Islet precursor cell (in vitro differentiated cells): ENCODE data around the gene PPP1R14C.
A peak's percentile ranks its signal among the peaks of the same experiment; 100 is the strongest.
"Not testable (repeated sequence)": the region's sequence is repeated elsewhere in the genome, so short reads cannot be mapped to it uniquely, and the experiment has no call there.

ENCODE experiments used
- DNase-seq: peaks from one replicate; pipeline ENCODE4 v3.0.0-alpha.2; 2018

The PPP1R14C gene

GRCh38 chr6:150228072-150228733, 85.4 kb downstream of the PPP1R14C start:
- DNase-seq: no peak

GRCh38 chr6:150229436-150230163, 86.8 kb downstream of the PPP1R14C start:
- DNase-seq: peak; percentile 69

DNA sequence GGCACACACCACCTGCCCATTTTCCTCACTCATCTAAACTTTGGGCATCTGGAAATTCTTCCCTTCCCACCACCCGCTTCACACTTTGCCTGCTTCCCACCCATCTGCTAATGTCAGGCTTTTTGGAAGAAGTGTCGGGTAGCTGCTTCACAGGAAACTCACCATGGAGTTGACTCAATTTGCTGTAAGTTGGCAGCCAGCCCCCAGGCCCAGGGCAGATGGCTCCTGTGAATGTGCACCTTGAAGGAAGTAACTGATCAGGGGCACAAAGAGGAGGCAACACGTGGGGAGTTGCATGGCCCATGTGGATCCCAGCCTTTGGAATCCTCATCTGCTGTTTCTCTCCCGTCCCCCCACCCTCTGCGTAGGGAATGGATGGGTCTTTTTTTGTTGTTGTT, 87.3 kb downstream of the PPP1R14C start:
- DNase-seq: no peak

- no peak for DNase-seq
Observed at GRCh38 chr6:150230832-150231524, 88.1 kb downstream of the PPP1R14C start.

GRCh38 chr6:150231525-150231850, 88.6 kb downstream of the PPP1R14C start:
- no peak for DNase-seq

GRCh38 chr6:150233843-150234269, 91.0 kb downstream of the PPP1R14C start:
- DNase-seq: no peak

- no peak for DNase-seq
Observed at GRCh38 chr6:150235218-150235617, 92.4 kb downstream of the PPP1R14C start.

- DNase-seq: no peak
Observed at GRCh38 chr6:150236114-150236513, 93.3 kb downstream of the PPP1R14C start.

- no peak for DNase-seq
Observed at GRCh38 chr6:150236544-150236943, 93.7 kb downstream of the PPP1R14C start.

GRCh38 chr6:150237626-150238025, 94.8 kb downstream of the PPP1R14C start:
- no peak for DNase-seq

DNA sequence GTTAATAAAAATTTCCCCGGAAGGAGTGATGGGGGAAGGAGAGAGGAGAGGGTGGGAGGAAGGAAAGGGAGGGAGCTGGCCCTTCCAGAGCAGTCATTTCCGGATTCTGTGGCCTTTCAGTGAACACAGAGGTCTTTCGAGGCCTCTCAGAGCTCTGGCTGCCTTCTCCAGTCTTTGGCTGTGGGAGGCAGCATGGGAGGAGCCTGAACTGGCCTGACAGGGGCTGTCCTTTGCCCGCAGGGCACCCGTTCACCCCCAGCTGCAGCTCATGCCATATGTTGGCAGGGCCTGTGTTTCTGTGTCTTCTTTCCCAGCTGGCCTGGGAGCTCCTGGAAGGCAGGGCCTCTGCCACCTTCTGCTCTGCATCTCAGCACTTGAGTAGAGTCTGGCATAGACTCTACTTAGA, 95.5 kb downstream of the PPP1R14C start:
- no peak for DNase-seq

DNA sequence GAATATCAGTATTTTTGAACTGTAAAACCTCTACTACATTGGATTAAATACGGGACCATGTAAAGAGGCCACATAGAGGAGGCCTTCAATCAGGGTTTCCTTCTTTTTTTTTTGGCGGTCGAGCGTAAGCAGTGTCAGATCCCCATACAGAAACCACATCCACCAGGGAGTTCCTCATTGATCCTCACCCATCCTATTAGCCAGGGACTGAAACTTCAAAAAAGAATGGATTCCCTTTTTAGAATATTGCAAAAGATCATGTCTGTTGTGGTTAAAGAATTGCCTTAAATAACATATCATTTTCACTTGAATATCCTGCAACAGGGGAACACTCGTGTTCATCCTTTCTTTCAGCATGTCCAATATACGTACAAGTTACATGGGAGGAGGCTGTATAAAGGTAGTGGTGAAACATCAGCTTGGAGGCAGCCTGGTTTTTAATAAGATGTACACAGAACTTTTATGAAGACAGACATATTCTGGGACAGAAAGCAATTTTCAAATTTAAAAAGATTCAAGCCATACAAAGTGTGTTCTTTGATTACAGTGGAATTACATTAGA, 96.1 kb downstream of the PPP1R14C start:
- DNase-seq: no peak

GRCh38 chr6:150241756-150242155, 98.9 kb downstream of the PPP1R14C start:
- not testable (repeated sequence) for DNase-seq

GRCh38 chr6:150243620-150244314, 100.9 kb downstream of the PPP1R14C start:
- no peak for DNase-seq

GRCh38 chr6:150245148-150245935, 102.5 kb downstream of the PPP1R14C start:
- DNase-seq: no peak

- DNase-seq: no peak
Observed at GRCh38 chr6:150247803-150248202, 105.0 kb downstream of the PPP1R14C start.

DNA sequence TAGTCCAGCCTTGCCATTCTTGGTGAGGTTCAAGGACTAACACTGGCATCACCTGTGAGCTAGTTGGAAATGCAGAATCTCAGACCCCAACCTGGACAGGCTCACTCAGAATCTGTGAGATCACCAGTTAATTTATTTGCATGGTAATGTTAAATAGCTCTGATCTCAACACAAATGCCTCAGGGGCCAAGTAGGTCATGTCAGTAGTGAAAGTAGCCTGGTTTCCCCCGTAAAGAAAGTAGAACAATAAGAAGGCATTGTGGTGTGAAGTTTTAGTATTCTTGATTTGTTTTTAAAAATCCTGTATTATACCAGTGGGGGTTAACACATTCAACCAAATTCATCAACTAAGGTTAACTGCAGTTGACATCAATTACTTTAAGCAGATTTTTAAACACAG, 105.5 kb downstream of the PPP1R14C start:
- DNase-seq: no peak

DNA sequence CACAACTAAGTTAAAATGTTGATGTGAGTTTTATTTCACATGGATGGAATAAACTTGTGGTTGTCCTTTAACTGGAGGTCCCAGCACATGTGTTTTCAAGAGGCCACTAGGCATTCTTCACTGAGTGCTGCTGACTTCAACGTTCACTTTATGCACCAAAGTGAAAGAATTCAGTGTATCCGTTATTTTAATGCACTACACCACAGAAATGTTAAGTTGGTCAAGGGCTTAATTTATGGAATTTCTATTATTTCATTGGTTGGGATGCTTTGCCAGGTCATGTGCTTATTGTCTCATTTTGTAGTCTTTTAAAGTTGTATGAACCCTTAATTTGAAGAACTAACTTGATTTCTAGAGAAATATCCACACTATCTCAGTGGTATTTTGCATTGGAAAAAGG, 106.4 kb downstream of the PPP1R14C start:
- no peak for DNase-seq

DNA sequence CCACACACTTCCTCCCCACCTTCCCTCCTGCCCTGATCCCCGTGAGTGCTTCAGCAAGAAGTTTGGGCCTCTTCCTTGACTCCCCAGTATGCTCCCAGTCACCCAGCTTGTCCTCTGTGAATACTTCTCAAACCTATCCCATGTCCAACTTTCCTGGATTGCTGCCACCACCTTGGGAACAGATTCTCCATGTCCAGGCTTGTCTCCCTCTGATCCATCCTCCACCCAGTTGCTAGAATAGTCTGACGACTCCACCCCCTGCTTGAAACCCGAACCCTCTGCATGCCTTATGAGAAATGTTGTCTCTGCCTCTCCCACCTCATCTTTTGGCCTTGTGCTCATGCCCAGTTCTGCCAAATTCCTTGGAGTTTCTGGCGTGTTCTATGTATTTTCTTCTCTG, 108.0 kb downstream of the PPP1R14C start:
- no peak for DNase-seq

GRCh38 chr6:150251566-150252186, 108.8 kb downstream of the PPP1R14C start:
- DNase-seq: no peak

DNA sequence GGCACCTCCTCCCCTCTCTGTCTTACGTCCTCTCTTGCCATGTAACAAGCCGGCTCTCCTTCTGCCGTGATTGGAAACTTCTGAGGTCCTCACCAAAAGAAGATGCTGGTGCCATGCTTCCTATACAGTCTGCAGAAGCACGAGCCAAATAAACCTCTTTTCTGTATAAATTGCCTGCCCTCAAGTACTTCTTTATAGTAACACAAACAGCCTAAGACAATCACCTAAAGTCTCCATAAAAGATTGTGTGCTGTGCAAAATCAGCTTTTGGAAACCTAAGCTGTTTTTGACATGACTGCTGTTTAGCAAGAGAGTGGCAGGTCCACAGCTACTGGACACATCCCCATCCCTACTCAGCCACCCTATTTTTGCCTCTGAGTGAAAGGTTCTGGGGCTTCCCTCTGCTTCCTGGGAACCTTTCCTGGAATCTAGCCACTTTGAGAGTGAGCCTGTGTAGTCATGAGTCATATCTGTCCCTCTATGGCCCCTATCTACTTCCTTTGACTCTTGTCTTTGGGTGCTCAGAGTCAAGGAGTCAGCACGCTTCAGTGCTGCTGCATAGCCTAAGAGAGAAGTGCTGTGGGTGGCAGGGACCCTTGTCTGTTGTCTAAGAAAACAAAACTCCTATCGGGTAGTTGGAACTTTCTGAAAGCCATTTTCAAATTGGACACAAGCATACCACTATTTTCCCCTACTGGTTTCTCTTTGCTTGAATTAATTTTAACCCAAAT, 110.0 kb downstream of the PPP1R14C start:
- DNase-seq: no peak
